ENCODE results near the gene POLR1G.
"Not testable (repeated sequence)": the region's sequence is repeated elsewhere in the genome, so short reads cannot be mapped to it uniquely, and the experiment has no call there.

Gene POLR1G

GRCh38 chr19:45407091-45407375 is 589 bp downstream of the POLR1G start:
- no peak overlapping the region for H3K27ac ChIP-seq
- H3K27me3 ChIP-seq (replicated peaks), result no peaks in the 10 kb centered on the region
- peaks cover 5% of the 10 kb centered on the region for H3K36me3 ChIP-seq (replicated peaks)
- TF ChIP-seq, protein P1, sequence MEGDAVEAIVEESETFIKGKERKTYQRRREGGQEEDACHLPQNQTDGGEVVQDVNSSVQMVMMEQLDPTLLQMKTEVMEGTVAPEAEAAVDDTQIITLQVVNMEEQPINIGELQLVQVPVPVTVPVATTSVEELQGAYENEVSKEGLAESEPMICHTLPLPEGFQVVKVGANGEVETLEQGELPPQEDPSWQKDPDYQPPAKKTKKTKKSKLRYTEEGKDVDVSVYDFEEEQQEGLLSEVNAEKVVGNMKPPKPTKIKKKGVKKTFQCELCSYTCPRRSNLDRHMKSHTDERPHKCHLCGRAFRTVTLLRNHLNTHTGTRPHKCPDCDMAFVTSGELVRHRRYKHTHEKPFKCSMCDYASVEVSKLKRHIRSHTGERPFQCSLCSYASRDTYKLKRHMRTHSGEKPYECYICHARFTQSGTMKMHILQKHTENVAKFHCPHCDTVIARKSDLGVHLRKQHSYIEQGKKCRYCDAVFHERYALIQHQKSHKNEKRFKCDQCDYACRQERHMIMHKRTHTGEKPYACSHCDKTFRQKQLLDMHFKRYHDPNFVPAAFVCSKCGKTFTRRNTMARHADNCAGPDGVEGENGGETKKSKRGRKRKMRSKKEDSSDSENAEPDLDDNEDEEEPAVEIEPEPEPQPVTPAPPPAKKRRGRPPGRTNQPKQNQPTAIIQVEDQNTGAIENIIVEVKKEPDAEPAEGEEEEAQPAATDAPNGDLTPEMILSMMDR (IDR thresholded peaks at IDR 0.05; ENCODE audit: low read depth, low read length, missing control alignments), result no peak
- no peak for DNase-seq
- H3K4me3 ChIP-seq (ENCODE audit: low read depth, low read length), result peak overlapping the region; percentile 92
- in situ Hi-C loops (cut with HindIII; ENCODE audit: low pct_ligation_motif_present, low sequenced_read_pairs), result no loop called here

GRCh38 chr19:45407585-45407984 is 1.1 kb downstream of the POLR1G start:
- H3K27ac ChIP-seq; H3K36me3 ChIP-seq (replicated peaks); in situ Hi-C loops (cut with HindIII; ENCODE audit: low pct_ligation_motif_present, low sequenced_read_pairs); DNase-seq; H3K27me3 ChIP-seq (replicated peaks): not testable (repeated sequence)
- H3K4me3 ChIP-seq (ENCODE audit: low read depth, low read length), result peak overlapping the region; percentile 92

GRCh38 chr19:45408121-45408520 is 1.7 kb downstream of the POLR1G start:
- Histone ChIP-seq H3K4me3 (ENCODE audit: low read depth, low read length) (no peak overlapping the region), H3K27me3 (replicated peaks) (no peaks in the 10 kb centered on the region), H3K36me3 (replicated peaks) (peaks cover 8% of the 10 kb centered on the region), H3K27ac (no peak overlapping the region)
- in situ Hi-C loops (cut with HindIII; ENCODE audit: low pct_ligation_motif_present, low sequenced_read_pairs), result no loop called here
- no peak for DNase-seq
- TF ChIP-seq, protein P1 (IDR thresholded peaks at IDR 0.05; ENCODE audit: low read depth, low read length, missing control alignments), result no peak

DNA sequence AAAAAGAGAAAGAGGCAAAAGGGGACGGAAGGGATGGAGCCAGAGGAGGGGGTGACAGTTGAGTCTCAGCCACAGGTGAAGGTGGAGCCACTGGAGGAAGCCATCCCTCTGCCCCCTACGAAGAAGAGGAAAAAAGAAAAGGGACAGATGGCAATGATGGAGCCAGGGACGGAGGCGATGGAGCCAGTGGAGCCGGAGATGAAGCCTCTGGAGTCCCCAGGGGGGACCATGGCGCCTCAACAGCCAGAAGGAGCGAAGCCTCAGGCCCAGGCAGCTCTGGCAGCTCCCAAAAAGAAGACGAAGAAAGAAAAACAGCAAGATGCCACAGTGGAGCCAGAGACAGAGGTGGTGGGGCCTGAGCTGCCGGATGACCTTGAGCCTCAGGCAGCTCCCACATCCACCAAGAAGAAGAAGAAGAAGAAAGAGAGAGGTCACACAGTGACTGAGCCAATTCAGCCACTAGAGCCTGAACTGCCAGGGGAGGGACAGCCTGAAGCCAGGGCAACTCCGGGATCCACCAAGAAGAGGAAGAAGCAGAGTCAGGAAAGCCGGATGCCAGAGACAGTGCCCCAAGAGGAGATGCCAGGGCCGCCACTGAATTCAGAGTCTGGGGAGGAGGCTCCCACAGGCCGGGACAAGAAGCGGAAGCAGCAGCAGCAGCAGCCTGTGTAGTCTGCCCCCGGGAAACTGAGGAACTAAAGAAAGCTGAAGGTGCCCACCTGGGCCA is 2.5 kb downstream of the POLR1G start:
- peaks cover 17% of the 10 kb centered on the region for H3K36me3 ChIP-seq (replicated peaks)
- TF ChIP-seq, protein P1 (IDR thresholded peaks at IDR 0.05; ENCODE audit: low read depth, low read length, missing control alignments), result no peak
- H3K4me3 ChIP-seq (ENCODE audit: low read depth, low read length), result no peak overlapping the region
- H3K27me3 ChIP-seq (replicated peaks), result no peaks in the 10 kb centered on the region
- H3K27ac ChIP-seq, result no peak overlapping the region
- in situ Hi-C loops (cut with HindIII; ENCODE audit: low pct_ligation_motif_present, low sequenced_read_pairs), result no loop called here
- no peak for DNase-seq

- H3K27me3 ChIP-seq (replicated peaks), result no peaks in the 10 kb centered on the region
- no peak overlapping the region for H3K4me3 ChIP-seq (ENCODE audit: low read depth, low read length)
- in situ Hi-C loops (cut with HindIII; ENCODE audit: low pct_ligation_motif_present, low sequenced_read_pairs), result no loop called here
- H3K36me3 ChIP-seq (replicated peaks), result peaks cover 23% of the 10 kb centered on the region
- TF ChIP-seq, protein P1 (IDR thresholded peaks at IDR 0.05; ENCODE audit: low read depth, low read length, missing control alignments), result no peak
- no peak for DNase-seq
- no peak overlapping the region for H3K27ac ChIP-seq
Observed at GRCh38 chr19:45409557-45409920, 3.1 kb downstream of the POLR1G start.

DNA sequence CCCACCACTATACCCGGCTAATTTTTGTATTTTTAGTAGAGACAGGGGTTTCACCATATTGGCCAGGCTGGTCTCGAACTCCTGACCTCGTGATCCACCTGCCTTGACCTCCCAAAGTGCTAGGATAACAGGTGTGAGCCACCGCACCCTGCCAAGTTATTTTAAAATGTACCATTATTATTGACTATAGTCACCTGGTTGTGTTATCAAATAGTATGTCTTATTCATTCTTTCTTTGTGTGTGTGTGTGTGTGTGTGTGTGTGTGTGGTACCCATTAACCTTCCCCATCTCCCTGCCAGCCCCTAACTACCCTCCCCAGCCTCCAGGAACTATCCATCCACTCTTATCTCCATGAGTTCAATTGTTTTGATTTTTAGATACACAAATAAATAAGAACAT is 3.9 kb downstream of the POLR1G start:
- H3K4me3 ChIP-seq (ENCODE audit: low read depth, low read length); in situ Hi-C loops (cut with HindIII; ENCODE audit: low pct_ligation_motif_present, low sequenced_read_pairs); H3K27me3 ChIP-seq (replicated peaks); DNase-seq; H3K27ac ChIP-seq: not testable (repeated sequence)
- peaks cover 25% of the 10 kb centered on the region for H3K36me3 ChIP-seq (replicated peaks)

- no peak overlapping the region for H3K4me3 ChIP-seq (ENCODE audit: low read depth, low read length)
- TF ChIP-seq, protein P1 (IDR thresholded peaks at IDR 0.05; ENCODE audit: low read depth, low read length, missing control alignments), result no peak
- in situ Hi-C loops (cut with HindIII; ENCODE audit: low pct_ligation_motif_present, low sequenced_read_pairs), result no loop called here
- H3K27ac ChIP-seq, result no peak overlapping the region
- H3K27me3 ChIP-seq (replicated peaks), result no peaks in the 10 kb centered on the region
- H3K36me3 ChIP-seq (replicated peaks), result peaks cover 45% of the 10 kb centered on the region
- DNase-seq, result no peak
Observed at GRCh38 chr19:45413497-45413896, 7.1 kb downstream of the POLR1G start.
